HepG2 (cell line): ENCODE measurements around the gene SND1. TPM values are rescaled to one million over a fixed set of nuclear protein-coding genes. Genes with fewer than 3 reads are reported as not detected.
A peak's percentile ranks its signal among the peaks of the same experiment; 100 is the strongest.

ENCODE experiments used
- ARID4A ChIP-seq: sonication (generic); formaldehyde crosslinking; IDR thresholded peaks from 2 replicates; pipeline ENCODE4 v1.5.0; 2020; ENCODE audit warnings: mild to moderate bottlenecking, missing genetic modification reagents, borderline replicate concordance
- ATF4 ChIP-seq, 2 experiments: fragments of 450-650 bp in 1 of 2; sonication (generic) in 1 of 2; formaldehyde crosslinking; IDR thresholded peaks; 2 replicates each; pipeline versions ENCODE4 v1.5.0 to v1.8.0; 2020 to 2022; ENCODE audit warnings: mild to moderate bottlenecking in 1 of 2, missing genetic modification reagents in 1 of 2
- CCDC6 ChIP-seq: sonication (generic); formaldehyde crosslinking; IDR thresholded peaks from 2 replicates; pipeline ENCODE4 v1.8.1; 2022; ENCODE audit warnings: mild to moderate bottlenecking, missing genetic modification reagents, moderate library complexity
- CERS6 ChIP-seq: sonication (generic); formaldehyde crosslinking; IDR thresholded peaks from 2 replicates; pipeline ENCODE4 v1.5.0; 2020; ENCODE audit warnings: missing genetic modification reagents
- CREBL2 ChIP-seq: sonication (generic); formaldehyde crosslinking; IDR thresholded peaks from 2 replicates; pipeline ENCODE4 v1.8.1; 2023; ENCODE audit warnings: missing genetic modification reagents, mild to moderate bottlenecking, borderline replicate concordance
- ELF4 ChIP-seq: sonication (generic); formaldehyde crosslinking; IDR thresholded peaks from 2 replicates; pipeline ENCODE4 v1.5.0; 2020; ENCODE audit warnings: missing genetic modification reagents, mild to moderate bottlenecking, moderate library complexity, borderline replicate concordance
- HBP1 ChIP-seq: IDR thresholded peaks from 2 replicates; pipeline ENCODE4 v1.6.1; 2016; ENCODE audit warnings: low read depth, control low read depth
- HES4 ChIP-seq: sonication (generic); formaldehyde crosslinking; IDR thresholded peaks from 2 replicates; pipeline ENCODE4 v1.9.0; 2021; ENCODE audit warnings: mild to moderate bottlenecking, missing genetic modification reagents, borderline replicate concordance
- HOXA3 ChIP-seq: sonication (generic); formaldehyde crosslinking; IDR thresholded peaks from 2 replicates; pipeline ENCODE4 v1.5.0; 2020; ENCODE audit warnings: missing genetic modification reagents
- NFE2L2 ChIP-seq: fragments of 150-350 bp; IDR thresholded peaks from 2 replicates; pipeline ENCODE4 v1.6.1; 2014; ENCODE audit warnings: low read length
- SP2 ChIP-seq: sonication (generic); formaldehyde crosslinking; IDR thresholded peaks from 2 replicates; pipeline ENCODE4 v1.5.1; 2020; ENCODE audit warnings: mild to moderate bottlenecking, missing genetic modification reagents
- STAG1 ChIP-seq: sonication (generic); formaldehyde crosslinking; IDR thresholded peaks from 2 replicates; pipeline ENCODE4 v1.4.0; 2020; ENCODE audit warnings: missing genetic modification reagents
- XBP1 ChIP-seq: sonication (generic); formaldehyde crosslinking; IDR thresholded peaks from 2 replicates; pipeline ENCODE4 v1.5.0; 2020; ENCODE audit warnings: missing genetic modification reagents
- ZNF251 ChIP-seq: sonication (generic); formaldehyde crosslinking; IDR thresholded peaks from 2 replicates; pipeline ENCODE4 v1.9.0; 2021; ENCODE audit warnings: mild to moderate bottlenecking, missing genetic modification reagents
- ZNF687 ChIP-seq: sonication (generic); formaldehyde crosslinking; IDR thresholded peaks from 2 replicates; pipeline ENCODE4 v1.5.1; 2020; ENCODE audit warnings: mild to moderate bottlenecking, missing genetic modification reagents, moderate library complexity
- ZNF703 ChIP-seq: sonication (generic); formaldehyde crosslinking; IDR thresholded peaks from 2 replicates; pipeline ENCODE4 v1.5.1; 2020; ENCODE audit warnings: missing genetic modification reagents, mild to moderate bottlenecking, moderate library complexity, borderline replicate concordance
- polyA plus RNA-seq, 8 experiments: library from polyadenylated mRNA; depleted of rRNA in 3 of 8; stranded (reverse) in 7 of 8; unstranded in 1 of 8; fragments of >200 nt; fragmentation: Illumina TruSeq in 4 of 8; extraction: Trizol in 4 of 8; gene quantifications; 2 replicates each; pipeline versions ENCODE4 v1.2.1 to v1.2.3, GENCODE V29; 2011 to 2016; ENCODE audit warnings: low read depth in 4 of 8, missing spikeins in 1 of 8, mixed read lengths in 1 of 8; ENCODE audit not compliant: insufficient read depth in 1 of 8
- total RNA-seq, 5 experiments: library from RNA; depleted of rRNA; stranded (reverse); fragments of >200 nt; fragmentation: Illumina TruSeq; extraction: Trizol; gene quantifications; 2 replicates each; pipeline ENCODE4 v1.2.3, GENCODE V29; 2016; ENCODE audit warnings: low read depth in 1 of 5

SND1 gene
- total and polyA plus RNA-seq, 2 of the 13 experiments (the other 11 are each of a cell fraction or from before 2014, with no cell fraction given): 110 to 182 TPM

- TF ChIP-seq HBP1 (CRISPR knock-in tag) (no peak), CCDC6 (CRISPR knock-in tag) (peak; percentile 71; the same call in 1 of the 2 replicates), ELF4 (CRISPR knock-in tag) (no peak), HOXA3 (peak; percentile 43; the same call in 1 of the 2 replicates), STAG1 (peak; percentile 54), SP2 (0 out of 2 replicates have a peak, but pooled peaks have one; percentile 17), CERS6 (no peak), ZNF703 (CRISPR knock-in tag) (no peak), XBP1 (no peak), ATF4 (CRISPR knock-in tag; IDR thresholded peaks at IDR 0.05) (0 out of 4 replicates have a peak, but pooled peaks of 1 of the 2 experiments have one; percentile 14), HES4 (CRISPR knock-in tag) (0 out of 2 replicates have a peak, but pooled peaks have one; percentile 43), ZNF687 (CRISPR knock-in tag) (peak; percentile 90), NFE2L2 (no peak), ZNF251 (CRISPR knock-in tag) (no peak), ARID4A (no peak; the same call in 1 of the 2 replicates), CREBL2 (CRISPR knock-in tag) (0 out of 2 replicates have a peak, but pooled peaks have one; percentile 22)
These were observed 483.7 kb downstream of the SND1 start (continued) for GRCh38 chr7:128135515-128136214.
